Smooth muscle cell (in vitro differentiated cells): ENCODE data around the gene ROBO1. TPM values are rescaled to one million over a fixed set of nuclear protein-coding genes. Genes with fewer than 3 reads are reported as not detected.
A peak's percentile ranks its signal among the peaks of the same experiment; 100 is the strongest.
"Not testable (repeated sequence)": the region's sequence is repeated elsewhere in the genome, so short reads cannot be mapped to it uniquely, and the experiment has no call there.

Experiments
- DNase-seq: peaks from one replicate; lab custom pipeline; 2025; ENCODE audit not compliant: unreplicated experiment; lab: John Stamatoyannopoulos, UW
- H2AFZ ChIP-seq: fragments of 200-600 bp; sonication (generic); 2 replicates; pipeline ENCODE4 v1.6.0; 2016; ENCODE audit warnings: antibody characterized with exemption, low read depth, mild to moderate bottlenecking
- H3F3A ChIP-seq: fragments of 200-600 bp; sonication (generic); 2 replicates; pipeline ENCODE4 v1.6.0; 2017; ENCODE audit warnings: antibody characterized with exemption, low read depth
- H3K27ac ChIP-seq: fragments of 200-600 bp; sonication (generic); 2 replicates; pipeline ENCODE4 v1.5.1; 2016; ENCODE audit warnings: low read depth, mild to moderate bottlenecking
- H3K27me3 ChIP-seq: fragments of 200-600 bp; sonication (generic); 2 replicates; pipeline ENCODE4 v1.6.1; 2016; ENCODE audit warnings: low read depth, mild to moderate bottlenecking
- H3K36me3 ChIP-seq: fragments of 200-600 bp; sonication (generic); 2 replicates; pipeline ENCODE4 v1.5.1; 2016; ENCODE audit warnings: low read depth
- H3K4me1 ChIP-seq: fragments of 200-600 bp; sonication (generic); 2 replicates; pipeline ENCODE4 v1.5.1; 2016; ENCODE audit warnings: low read depth
- H3K4me2 ChIP-seq: fragments of 200-600 bp; sonication (generic); 2 replicates; pipeline ENCODE4 v1.6.0; 2016; ENCODE audit warnings: mild to moderate bottlenecking
- H3K4me3 ChIP-seq: fragments of 200-600 bp; sonication (generic); 2 replicates; pipeline ENCODE4 v1.5.1; 2016; ENCODE audit warnings: mild to moderate bottlenecking
- H3K79me2 ChIP-seq: fragments of 200-600 bp; sonication (generic); 2 replicates; pipeline ENCODE4 v1.6.0; 2016; ENCODE audit warnings: low read depth, mild to moderate bottlenecking
- H3K9ac ChIP-seq: fragments of 200-600 bp; sonication (generic); 2 replicates; pipeline ENCODE4 v1.6.0; 2016; ENCODE audit warnings: low read depth
- H3K9me3 ChIP-seq: fragments of 200-600 bp; sonication (generic); replicated peaks from 2 replicates; pipeline ENCODE4 v1.5.1; 2016; ENCODE audit warnings: low read depth
- H4K20me1 ChIP-seq: fragments of 200-600 bp; sonication (generic); 2 replicates; pipeline ENCODE4 v1.6.0; 2016; ENCODE audit warnings: low read depth
- WGBS: methylation state at CpG from one replicate; pipeline ENCODE4 v1.1.7; 2016; ENCODE audit warnings: low lambda C conversion rate; 5-methylcytosine and 5-hydroxymethylcytosine counted together
- polyA plus RNA-seq: library from polyadenylated mRNA; unstranded; fragments of >200 nt; fragmentation: Nextera tagmentation; extraction: Ambion mirVana; gene quantifications from 2 replicates; pipeline ENCODE4 v1.2.1, GENCODE V29; 2016
- total RNA-seq: library from RNA; depleted of rRNA; stranded (reverse); fragments of >200 nt; gene quantifications from 2 replicates; pipeline ENCODE4 v1.2.3, GENCODE V29; 2014
- TF ChIP-seq, protein P1 (sequence below): fragments of 200-600 bp; sonication (generic); IDR thresholded peaks from 2 replicates; pipeline ENCODE4 v1.5.1; 2017; ENCODE audit warnings: borderline replicate concordance, mild to moderate bottlenecking, antibody characterized with exemption; ENCODE audit not compliant: insufficient read depth, poor library complexity, severe bottlenecking

Gene ROBO1
- total and polyA plus RNA-seq, 2 experiments from 2014 or later = 30.5 to 79.5 TPM

DNA sequence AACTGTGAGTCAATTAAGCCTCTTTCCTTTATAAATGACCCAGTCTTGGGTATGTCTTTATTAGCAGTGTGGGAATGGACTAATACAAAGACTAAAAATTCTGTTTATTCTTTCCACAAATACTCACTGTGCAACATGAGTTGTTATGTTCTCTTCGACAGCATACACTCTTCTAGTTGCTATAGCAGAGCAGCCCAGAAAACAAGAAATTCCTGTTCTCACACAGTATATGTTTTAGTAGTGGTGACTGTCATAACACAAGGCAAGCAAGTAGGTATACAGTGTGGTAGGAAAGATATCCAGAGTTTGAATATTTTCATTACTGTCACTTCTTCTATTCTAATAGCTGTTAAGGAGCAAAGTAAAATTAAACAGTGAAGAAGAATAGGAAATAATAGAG, 453.3 kb downstream of the ROBO1 start:
- TF ChIP-seq, protein P1, sequence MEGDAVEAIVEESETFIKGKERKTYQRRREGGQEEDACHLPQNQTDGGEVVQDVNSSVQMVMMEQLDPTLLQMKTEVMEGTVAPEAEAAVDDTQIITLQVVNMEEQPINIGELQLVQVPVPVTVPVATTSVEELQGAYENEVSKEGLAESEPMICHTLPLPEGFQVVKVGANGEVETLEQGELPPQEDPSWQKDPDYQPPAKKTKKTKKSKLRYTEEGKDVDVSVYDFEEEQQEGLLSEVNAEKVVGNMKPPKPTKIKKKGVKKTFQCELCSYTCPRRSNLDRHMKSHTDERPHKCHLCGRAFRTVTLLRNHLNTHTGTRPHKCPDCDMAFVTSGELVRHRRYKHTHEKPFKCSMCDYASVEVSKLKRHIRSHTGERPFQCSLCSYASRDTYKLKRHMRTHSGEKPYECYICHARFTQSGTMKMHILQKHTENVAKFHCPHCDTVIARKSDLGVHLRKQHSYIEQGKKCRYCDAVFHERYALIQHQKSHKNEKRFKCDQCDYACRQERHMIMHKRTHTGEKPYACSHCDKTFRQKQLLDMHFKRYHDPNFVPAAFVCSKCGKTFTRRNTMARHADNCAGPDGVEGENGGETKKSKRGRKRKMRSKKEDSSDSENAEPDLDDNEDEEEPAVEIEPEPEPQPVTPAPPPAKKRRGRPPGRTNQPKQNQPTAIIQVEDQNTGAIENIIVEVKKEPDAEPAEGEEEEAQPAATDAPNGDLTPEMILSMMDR = no peak
- Histone ChIP-seq H3K9ac (no peak overlapping the region), H3K36me3 (no peaks in the 10 kb centered on the region), H3F3A (no peaks in the 10 kb centered on the region), H3K4me1 (no peaks in the 10 kb centered on the region), H3K27ac (peak overlapping the region; percentile 65), H3K9me3 (no peaks in the 10 kb centered on the region), H2AFZ (no peak overlapping the region), H3K79me2 (no peaks in the 10 kb centered on the region), H3K4me3 (no peak overlapping the region), H3K4me2 (no peak overlapping the region), H3K27me3 (no peaks in the 10 kb centered on the region), H4K20me1 (no peaks in the 10 kb centered on the region)
- 74% methylated on average over 1 of the region's 1 CpG for WGBS
- no peak for DNase-seq

DNA sequence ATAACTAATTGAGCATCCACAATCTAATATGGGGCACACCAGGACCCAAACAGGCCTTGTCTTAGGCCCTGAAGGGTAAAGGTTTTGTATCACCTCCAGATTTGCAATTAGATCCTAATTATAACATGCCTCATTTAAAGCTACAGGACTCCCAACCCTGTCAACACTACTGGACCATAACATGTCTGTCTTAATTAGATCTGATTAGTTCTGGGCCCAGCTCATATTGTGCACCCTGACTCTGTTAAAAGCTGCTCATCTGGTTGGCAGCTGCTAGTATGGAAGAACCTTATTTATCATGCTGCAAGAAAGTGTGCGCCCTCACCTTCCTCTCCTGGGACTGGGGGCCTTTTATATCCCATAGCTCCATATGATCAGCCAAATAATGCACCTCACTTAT, 457.8 kb downstream of the ROBO1 start:
- no peak overlapping the region for H3K4me3 ChIP-seq
- H3K4me1 ChIP-seq = no peaks in the 10 kb centered on the region
- no peak overlapping the region for H3K4me2 ChIP-seq
- no peak overlapping the region for H2AFZ ChIP-seq
- DNase-seq = no peak
- TF ChIP-seq, protein P1 = no peak
- H3K27ac ChIP-seq = no peak overlapping the region
- no peaks in the 10 kb centered on the region for H4K20me1 ChIP-seq
- 100% methylated on average over 1 of the region's 1 CpG for WGBS
- H3K27me3 ChIP-seq = no peaks in the 10 kb centered on the region
- H3K36me3 ChIP-seq = no peaks in the 10 kb centered on the region
- no peaks in the 10 kb centered on the region for H3F3A ChIP-seq
- no peak overlapping the region for H3K9ac ChIP-seq
- no peaks in the 10 kb centered on the region for H3K9me3 ChIP-seq
- H3K79me2 ChIP-seq = no peaks in the 10 kb centered on the region

DNA sequence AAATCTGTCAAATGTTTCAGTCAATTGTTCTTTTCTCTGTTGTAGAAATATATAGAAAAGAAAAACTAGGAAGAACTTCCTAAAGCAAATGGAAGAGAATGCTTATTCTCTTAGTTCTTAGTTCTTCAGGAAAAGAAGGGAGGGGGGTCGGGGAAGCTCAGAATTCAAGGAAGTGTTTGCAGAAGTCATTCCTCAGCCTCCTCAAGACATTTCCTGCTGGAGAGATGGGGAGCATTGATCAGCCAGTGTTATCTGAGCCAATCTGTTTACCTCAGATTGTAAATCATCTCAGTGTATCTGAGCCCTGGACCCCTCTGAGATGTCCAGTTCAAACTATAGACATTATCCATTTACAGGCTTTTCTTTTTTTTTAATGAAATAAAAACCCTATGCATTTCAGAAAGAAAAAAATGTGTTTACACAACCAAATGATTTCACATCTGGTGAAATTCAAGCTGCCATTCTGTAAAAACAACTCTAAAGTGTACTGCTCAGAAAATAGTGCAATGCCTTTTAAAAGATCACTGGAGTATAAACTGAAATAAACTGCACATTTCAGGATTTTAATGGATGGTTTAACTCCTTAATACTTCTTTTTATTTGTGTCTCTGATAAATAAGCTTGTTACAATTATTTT, 460.7 kb downstream of the ROBO1 start:
- Histone ChIP-seq H3K79me2 (no peaks in the 10 kb centered on the region), H3K4me2 (no peak overlapping the region), H4K20me1 (no peaks in the 10 kb centered on the region), H3K27ac (no peak overlapping the region), H3K9ac (no peak overlapping the region), H3K9me3 (no peaks in the 10 kb centered on the region), H3K27me3 (no peaks in the 10 kb centered on the region), H3K36me3 (no peaks in the 10 kb centered on the region), H3F3A (no peaks in the 10 kb centered on the region), H3K4me3 (no peak overlapping the region), H2AFZ (peak overlapping the region; percentile 28), H3K4me1 (no peaks in the 10 kb centered on the region)
- 59% methylated on average over 1 of the region's 1 CpG for WGBS
- TF ChIP-seq, protein P1 = no peak
- DNase-seq = no peak

DNA sequence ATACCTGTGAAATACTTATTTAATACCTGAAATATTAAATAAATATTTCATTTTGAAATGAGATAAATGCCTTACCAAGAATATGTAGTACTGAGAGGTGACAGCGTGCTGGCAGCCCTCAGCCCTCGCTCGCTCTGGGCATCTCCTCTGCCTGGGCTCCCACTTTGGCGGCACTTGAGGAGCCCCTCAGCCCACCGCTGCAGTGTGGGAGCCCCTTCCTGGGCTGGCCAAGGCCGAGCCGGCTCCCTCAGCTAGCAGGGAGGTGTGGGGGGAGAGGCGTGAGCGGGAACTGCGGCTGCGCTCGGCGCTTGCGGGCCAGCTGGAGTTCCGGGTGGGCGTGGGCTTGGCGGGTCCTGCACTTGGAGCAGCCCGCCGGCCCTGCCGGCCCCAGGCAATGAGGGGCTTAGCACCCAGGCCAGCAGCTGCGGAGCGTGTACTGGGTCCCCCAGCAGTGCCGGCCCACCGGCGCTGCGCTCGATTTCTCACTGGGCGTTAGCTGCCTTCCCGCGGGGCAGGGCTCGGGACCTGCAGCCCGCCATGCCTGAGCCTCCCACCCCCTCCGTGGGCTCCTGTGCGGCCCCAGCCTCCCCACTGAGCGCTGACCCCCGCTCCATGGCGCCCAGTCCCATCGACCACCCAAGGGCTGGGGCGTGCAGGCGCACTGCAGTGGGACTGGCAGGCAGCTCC, 467.7 kb downstream of the ROBO1 start:
- H3F3A ChIP-seq, H3K9ac ChIP-seq, DNase-seq, H2AFZ ChIP-seq, H3K36me3 ChIP-seq, H3K9me3 ChIP-seq, H3K79me2 ChIP-seq, H3K4me3 ChIP-seq, H3K4me1 ChIP-seq, H4K20me1 ChIP-seq, H3K27me3 ChIP-seq, H3K27ac ChIP-seq, H3K4me2 ChIP-seq: not testable (repeated sequence)
- WGBS = 99% methylated on average over 17 of the region's 40 CpGs
